DND-41 (cell line): ENCODE data around the gene NPS.
A peak's percentile ranks its signal among the peaks of the same experiment; 100 is the strongest.

Experiments
- ATAC-seq: fragments of 200-7000 bp; cut with Tn5 transposase; 3 replicates; pipeline ENCODE4 v1.9.1; 2021; ENCODE audit warnings: low read depth; ENCODE audit not compliant: insufficient read depth
- DNase-seq: peaks from one replicate; pipeline ENCODE4 v3.0.0-alpha.2; 2020
- H2AFZ ChIP-seq: 2 replicates; pipeline ENCODE4 v1.6.0; 2012; ENCODE audit warnings: low read depth, low read length
- H3K27ac ChIP-seq: 2 replicates; pipeline ENCODE4 v1.5.1; 2012; ENCODE audit warnings: low read length, inconsistent platforms
- H3K27me3 ChIP-seq: fragments of 200-600 bp; sonication (generic); 2 replicates; pipeline ENCODE4 v1.6.0; 2012; ENCODE audit warnings: low read length, mild to moderate bottlenecking, inconsistent platforms; ENCODE audit not compliant: insufficient read depth, poor library complexity
- H3K36me3 ChIP-seq: 2 replicates; pipeline ENCODE4 v1.5.1; 2012; ENCODE audit warnings: low read length, inconsistent platforms; ENCODE audit not compliant: insufficient read depth
- H3K4me1 ChIP-seq: 2 replicates; pipeline ENCODE4 v1.5.1; 2012; ENCODE audit warnings: mild to moderate bottlenecking, low read length; ENCODE audit not compliant: insufficient read depth
- H3K4me2 ChIP-seq: 2 replicates; pipeline ENCODE4 v1.6.0; 2012; ENCODE audit warnings: mild to moderate bottlenecking, moderate library complexity, low read length, inconsistent platforms; ENCODE audit not compliant: insufficient read depth
- H3K4me3 ChIP-seq, 2 experiments: fragments of 200-600 bp in 1 of 2; shearing (Covaris generic) in 1 of 2; 2 replicates each; pipeline ENCODE4 v1.5.1; 2012 to 2016; ENCODE audit warnings: inconsistent platforms in 2 of 2, low read length in 2 of 2, mild to moderate bottlenecking in 2 of 2, low read depth in 1 of 2, moderate library complexity in 1 of 2
- H3K79me2 ChIP-seq: 2 replicates; pipeline ENCODE4 v1.6.0; 2012; ENCODE audit warnings: low read length, inconsistent platforms; ENCODE audit not compliant: insufficient read depth
- H3K9ac ChIP-seq: 2 replicates; pipeline ENCODE4 v1.6.0; 2012; ENCODE audit warnings: low read depth, mild to moderate bottlenecking, inconsistent platforms, low read length, moderate library complexity
- H3K9me3 ChIP-seq: 2 replicates; pipeline ENCODE4 v1.5.1; 2012; ENCODE audit warnings: low read length, moderate library complexity, mild to moderate bottlenecking, inconsistent platforms; ENCODE audit not compliant: insufficient read depth, severe bottlenecking
- H4K20me1 ChIP-seq: 2 replicates; pipeline ENCODE4 v1.6.0; 2012; ENCODE audit warnings: low read length; ENCODE audit not compliant: insufficient read depth
- CTCF ChIP-seq: IDR thresholded peaks from 2 replicates; pipeline ENCODE4 v1.5.1; 2012; ENCODE audit warnings: borderline replicate concordance, low read length, moderate library complexity, mild to moderate bottlenecking; ENCODE audit not compliant: poor library complexity, severe bottlenecking; ENCODE audit errors: extremely low read depth
- EZH2 ChIP-seq: IDR thresholded peaks from 3 replicates; pipeline ENCODE4 v1.6.1; 2012; ENCODE audit warnings: borderline replicate concordance, low read depth, mild to moderate bottlenecking, moderate library complexity, low read length, inconsistent platforms; ENCODE audit not compliant: severe bottlenecking

The NPS gene

GRCh38 chr10:127523476-127523875, 25.6 kb upstream of the NPS start:
- Histone ChIP-seq H3K79me2 (no peaks in the 10 kb centered on the region), H3K27ac (no peak overlapping the region), H3K4me1 (no peaks in the 10 kb centered on the region), H3K9me3 (no peaks in the 10 kb centered on the region), H2AFZ (no peak overlapping the region), H4K20me1 (no peaks in the 10 kb centered on the region), H3K36me3 (no peaks in the 10 kb centered on the region), H3K27me3 (peaks cover 2% of the 10 kb centered on the region), H3K9ac (no peak overlapping the region), H3K4me3 (no peak overlapping the region), H3K4me2 (no peak overlapping the region)
- TF ChIP-seq EZH2 = no peak
- no peak for TF ChIP-seq CTCF
- no peak for ATAC-seq
- DNase-seq = no peak

- no peaks in the 10 kb centered on the region for H4K20me1 ChIP-seq
Observed at GRCh38 chr10:127524229-127524628, 24.9 kb upstream of the NPS start.

GRCh38 chr10:127524908-127525665, 24.0 kb upstream of the NPS start:
- Histone ChIP-seq H3K9ac (no peak overlapping the region), H3K36me3 (no peaks in the 10 kb centered on the region), H3K4me1 (no peaks in the 10 kb centered on the region), H4K20me1 (no peaks in the 10 kb centered on the region), H2AFZ (no peak overlapping the region), H3K9me3 (no peaks in the 10 kb centered on the region), H3K4me2 (no peak overlapping the region), H3K27me3 (peaks cover 2% of the 10 kb centered on the region), H3K27ac (no peak overlapping the region), H3K4me3 (no peak overlapping the region), H3K79me2 (no peaks in the 10 kb centered on the region)
- TF ChIP-seq EZH2 (no peak), CTCF (no peak)
- no peak for ATAC-seq
- DNase-seq = no peak

More at GRCh38 chr10:127524229-127524628, 24.9 kb upstream of the NPS start:
- TF ChIP-seq CTCF = peak; percentile 5
- no peak for TF ChIP-seq EZH2
- H3K27ac ChIP-seq = no peak overlapping the region
- peaks cover 2% of the 10 kb centered on the region for H3K27me3 ChIP-seq
- no peaks in the 10 kb centered on the region for H3K9me3 ChIP-seq
- no peak for DNase-seq
- no peak for ATAC-seq
- H2AFZ ChIP-seq = no peak overlapping the region
- H3K4me3 ChIP-seq = no peak overlapping the region
- no peak overlapping the region for H3K9ac ChIP-seq
- H3K4me1 ChIP-seq = no peaks in the 10 kb centered on the region
- no peaks in the 10 kb centered on the region for H3K36me3 ChIP-seq
- no peak overlapping the region for H3K4me2 ChIP-seq
- H3K79me2 ChIP-seq = no peaks in the 10 kb centered on the region

GRCh38 chr10:127525686-127526085, 23.4 kb upstream of the NPS start:
- DNase-seq = no peak
- Histone ChIP-seq H3K4me3 (no peak overlapping the region), H2AFZ (no peak overlapping the region), H4K20me1 (no peaks in the 10 kb centered on the region), H3K9ac (no peak overlapping the region), H3K27ac (no peak overlapping the region), H3K79me2 (no peaks in the 10 kb centered on the region), H3K4me1 (no peaks in the 10 kb centered on the region), H3K9me3 (no peaks in the 10 kb centered on the region), H3K27me3 (peaks cover 2% of the 10 kb centered on the region), H3K4me2 (no peak overlapping the region), H3K36me3 (no peaks in the 10 kb centered on the region)
- ATAC-seq = no peak
- TF ChIP-seq EZH2 = no peak
